ENCODE measurements around the gene ABT1.

Gene ABT1

GRCh38 chr6:26613689-26614683 lies 17.2 kb downstream of the ABT1 start:
- no peaks in the 10 kb centered on the region for H3K4me1 ChIP-seq (ENCODE audit: low read length)
- no peaks in the 10 kb centered on the region for H3K9me3 ChIP-seq (ENCODE audit: insufficient read depth, low read length)
- no peak for TF ChIP-seq EZH2phosphoT487 (IDR thresholded peaks at IDR 0.05; ENCODE audit: low read depth)
- no peak for TF ChIP-seq CTCF (IDR thresholded peaks at IDR 0.05; ENCODE audit: low read depth, low read length)
- H2AFZ ChIP-seq (ENCODE audit: low read depth, low read length): no peak overlapping the region
- no peak overlapping the region for H3K9ac ChIP-seq (ENCODE audit: low read length)
- no peaks in the 10 kb centered on the region for H3K79me2 ChIP-seq (ENCODE audit: low read length)
- H4K20me1 ChIP-seq (ENCODE audit: insufficient read depth, low read length): no peaks in the 10 kb centered on the region
- no peak overlapping the region for H3K27ac ChIP-seq (ENCODE audit: low read length)
- no peak overlapping the region for H3K4me2 ChIP-seq (ENCODE audit: low read length)
- H3K27me3 ChIP-seq (ENCODE audit: low read depth, low read length): no peaks in the 10 kb centered on the region
- no peaks in the 10 kb centered on the region for H3K36me3 ChIP-seq (replicated peaks; ENCODE audit: low read depth, low read length)
- no peak overlapping the region for H3K4me3 ChIP-seq (ENCODE audit: low read length)

- Histone ChIP-seq H3K4me1 (ENCODE audit: low read length) (no peaks in the 10 kb centered on the region), H3K4me2 (ENCODE audit: low read length) (no peak overlapping the region), H3K9me3 (ENCODE audit: insufficient read depth, low read length) (no peaks in the 10 kb centered on the region), H3K36me3 (replicated peaks; ENCODE audit: low read depth, low read length) (no peaks in the 10 kb centered on the region), H3K27ac (ENCODE audit: low read length) (no peak overlapping the region), H4K20me1 (ENCODE audit: insufficient read depth, low read length) (no peaks in the 10 kb centered on the region), H3K79me2 (ENCODE audit: low read length) (no peaks in the 10 kb centered on the region), H3K27me3 (ENCODE audit: low read depth, low read length) (no peaks in the 10 kb centered on the region), H2AFZ (ENCODE audit: low read depth, low read length) (no peak overlapping the region), H3K4me3 (ENCODE audit: low read length) (no peak overlapping the region), H3K9ac (ENCODE audit: low read length) (no peak overlapping the region)
- TF ChIP-seq CTCF (IDR thresholded peaks at IDR 0.05; ENCODE audit: low read depth, low read length) (no peak), EZH2phosphoT487 (IDR thresholded peaks at IDR 0.05; ENCODE audit: low read depth) (no peak)
Measured at GRCh38 chr6:26623339-26623859, 26.6 kb downstream of the ABT1 start.

- TF ChIP-seq EZH2phosphoT487 (IDR thresholded peaks at IDR 0.05; ENCODE audit: low read depth) (no peak), CTCF (IDR thresholded peaks at IDR 0.05; ENCODE audit: low read depth, low read length) (no peak)
- Histone ChIP-seq H3K36me3 (replicated peaks; ENCODE audit: low read depth, low read length) (no peaks in the 10 kb centered on the region), H3K9ac (ENCODE audit: low read length) (no peak overlapping the region), H3K9me3 (ENCODE audit: insufficient read depth, low read length) (no peaks in the 10 kb centered on the region), H3K27me3 (ENCODE audit: low read depth, low read length) (no peaks in the 10 kb centered on the region), H4K20me1 (ENCODE audit: insufficient read depth, low read length) (no peaks in the 10 kb centered on the region), H3K79me2 (ENCODE audit: low read length) (no peaks in the 10 kb centered on the region), H3K4me3 (ENCODE audit: low read length) (no peak overlapping the region), H3K27ac (ENCODE audit: low read length) (no peak overlapping the region), H3K4me2 (ENCODE audit: low read length) (no peak overlapping the region), H2AFZ (ENCODE audit: low read depth, low read length) (no peak overlapping the region), H3K4me1 (ENCODE audit: low read length) (no peaks in the 10 kb centered on the region)
Measured at GRCh38 chr6:26624557-26624956, 27.8 kb downstream of the ABT1 start.

GRCh38 chr6:26627843-26628242 lies 31.1 kb downstream of the ABT1 start:
- TF ChIP-seq CTCF (IDR thresholded peaks at IDR 0.05; ENCODE audit: low read depth, low read length) (no peak), EZH2phosphoT487 (IDR thresholded peaks at IDR 0.05; ENCODE audit: low read depth) (no peak)
- Histone ChIP-seq H3K9ac (ENCODE audit: low read length) (no peak overlapping the region), H3K4me1 (ENCODE audit: low read length) (no peaks in the 10 kb centered on the region), H3K27me3 (ENCODE audit: low read depth, low read length) (no peaks in the 10 kb centered on the region), H2AFZ (ENCODE audit: low read depth, low read length) (no peak overlapping the region), H3K36me3 (replicated peaks; ENCODE audit: low read depth, low read length) (no peaks in the 10 kb centered on the region), H3K27ac (ENCODE audit: low read length) (no peak overlapping the region), H3K4me3 (ENCODE audit: low read length) (no peak overlapping the region), H3K4me2 (ENCODE audit: low read length) (no peak overlapping the region), H3K9me3 (ENCODE audit: insufficient read depth, low read length) (no peaks in the 10 kb centered on the region), H4K20me1 (ENCODE audit: insufficient read depth, low read length) (no peaks in the 10 kb centered on the region), H3K79me2 (ENCODE audit: low read length) (no peaks in the 10 kb centered on the region)

Measured in OCI-LY3 (cell line).